Measurements from ENCODE around the gene CLDN19. TPM values are rescaled to one million over a fixed set of nuclear protein-coding genes. Genes with fewer than 3 reads are reported as not detected.

Gene CLDN19
- total and polyA plus RNA-seq, 2 donors from 2014 or later = 23.2 to 42.5 TPM

DNA sequence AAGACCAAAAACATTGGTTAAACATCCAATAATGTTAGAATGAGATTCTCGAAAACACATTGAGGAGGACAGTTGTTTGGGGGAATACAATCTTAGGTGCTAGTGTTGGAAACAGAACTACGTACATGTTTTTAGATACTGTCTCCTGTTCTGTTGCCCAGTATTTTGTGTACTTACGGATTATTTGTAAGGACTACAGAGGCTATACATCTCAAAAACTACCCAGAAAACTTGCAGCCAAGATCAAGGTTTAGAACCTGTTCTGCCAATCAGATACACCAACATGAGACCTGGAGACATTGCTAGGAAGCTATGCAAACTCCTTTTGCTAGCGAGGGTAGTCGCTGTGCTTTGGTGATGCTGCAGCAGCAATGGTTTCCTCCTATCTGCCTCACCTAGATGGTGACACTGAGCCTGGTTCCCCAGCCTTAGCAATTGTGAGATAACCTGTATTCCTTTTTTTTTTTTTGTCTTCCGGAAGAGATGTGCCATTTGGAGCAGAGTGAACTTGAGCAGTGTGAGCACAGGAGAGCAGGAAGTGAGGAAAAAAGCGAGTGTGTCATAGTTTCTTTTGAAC, 36.1 kb downstream of the CLDN19 start:
- H3K4me3 ChIP-seq (ENCODE audit: low read length in 3 of 3) = no peak overlapping the region
- no peaks in the 10 kb centered on the region for H3K27me3 ChIP-seq (ENCODE audit: control insufficient read depth, insufficient read depth, low read length)
- no peaks in the 10 kb centered on the region for H3K9me3 ChIP-seq (ENCODE audit: control insufficient read depth in 2 of 3, insufficient read depth in 1 of 3, low read length in 3 of 3)
- intact Hi-C loops (cut with DNase I) = no loop called here
- no peaks in the 10 kb centered on the region for H3K4me1 ChIP-seq (ENCODE audit: control insufficient read depth in 2 of 3, insufficient read depth in 2 of 3, low read depth in 1 of 3, low read length in 3 of 3)
- no peak overlapping the region for H3K9ac ChIP-seq (ENCODE audit: low read length in 3 of 3)
- peaks cover 8 to 43% (median 23%) of the 10 kb centered on the region in 3 donors for H3K36me3 ChIP-seq (ENCODE audit: control insufficient read depth in 2 of 3, insufficient read depth in 3 of 3, low read length in 3 of 3)
- FAIRE-seq (no peak), DNase-seq (no peak)
- TF ChIP-seq, protein P1, sequence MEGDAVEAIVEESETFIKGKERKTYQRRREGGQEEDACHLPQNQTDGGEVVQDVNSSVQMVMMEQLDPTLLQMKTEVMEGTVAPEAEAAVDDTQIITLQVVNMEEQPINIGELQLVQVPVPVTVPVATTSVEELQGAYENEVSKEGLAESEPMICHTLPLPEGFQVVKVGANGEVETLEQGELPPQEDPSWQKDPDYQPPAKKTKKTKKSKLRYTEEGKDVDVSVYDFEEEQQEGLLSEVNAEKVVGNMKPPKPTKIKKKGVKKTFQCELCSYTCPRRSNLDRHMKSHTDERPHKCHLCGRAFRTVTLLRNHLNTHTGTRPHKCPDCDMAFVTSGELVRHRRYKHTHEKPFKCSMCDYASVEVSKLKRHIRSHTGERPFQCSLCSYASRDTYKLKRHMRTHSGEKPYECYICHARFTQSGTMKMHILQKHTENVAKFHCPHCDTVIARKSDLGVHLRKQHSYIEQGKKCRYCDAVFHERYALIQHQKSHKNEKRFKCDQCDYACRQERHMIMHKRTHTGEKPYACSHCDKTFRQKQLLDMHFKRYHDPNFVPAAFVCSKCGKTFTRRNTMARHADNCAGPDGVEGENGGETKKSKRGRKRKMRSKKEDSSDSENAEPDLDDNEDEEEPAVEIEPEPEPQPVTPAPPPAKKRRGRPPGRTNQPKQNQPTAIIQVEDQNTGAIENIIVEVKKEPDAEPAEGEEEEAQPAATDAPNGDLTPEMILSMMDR (IDR thresholded peaks at IDR 0.05; ENCODE audit: borderline replicate concordance, extremely low read depth, insufficient read depth) = no peak
- H3K27ac ChIP-seq (ENCODE audit: low read depth in 2 of 2, low read length in 2 of 2) = no peak overlapping the region

DNA sequence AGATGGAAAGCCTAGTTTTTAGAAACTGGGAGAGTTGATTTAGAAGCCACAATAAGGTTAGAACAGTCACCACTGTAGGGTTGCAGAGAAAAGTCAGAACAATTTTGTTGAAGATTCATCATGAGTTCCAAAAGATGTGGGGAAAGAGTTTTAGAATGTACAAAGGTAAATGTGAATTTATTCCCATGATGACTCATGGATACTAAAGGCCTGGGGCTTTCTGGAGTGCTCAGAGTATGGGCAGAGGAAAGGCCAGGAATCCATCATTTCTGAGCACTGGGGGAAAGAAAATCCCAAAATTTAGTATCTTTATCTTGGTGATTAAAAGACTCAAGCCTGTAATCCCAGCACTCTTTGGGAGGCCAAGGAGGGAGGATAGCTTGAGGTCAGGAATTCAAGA, 40.0 kb downstream of the CLDN19 start:
- H3K36me3 ChIP-seq (ENCODE audit: control insufficient read depth in 2 of 3, insufficient read depth in 3 of 3, low read length in 3 of 3) = peaks cover 15 to 56% (median 38%) of the 10 kb centered on the region in 3 donors

DNA sequence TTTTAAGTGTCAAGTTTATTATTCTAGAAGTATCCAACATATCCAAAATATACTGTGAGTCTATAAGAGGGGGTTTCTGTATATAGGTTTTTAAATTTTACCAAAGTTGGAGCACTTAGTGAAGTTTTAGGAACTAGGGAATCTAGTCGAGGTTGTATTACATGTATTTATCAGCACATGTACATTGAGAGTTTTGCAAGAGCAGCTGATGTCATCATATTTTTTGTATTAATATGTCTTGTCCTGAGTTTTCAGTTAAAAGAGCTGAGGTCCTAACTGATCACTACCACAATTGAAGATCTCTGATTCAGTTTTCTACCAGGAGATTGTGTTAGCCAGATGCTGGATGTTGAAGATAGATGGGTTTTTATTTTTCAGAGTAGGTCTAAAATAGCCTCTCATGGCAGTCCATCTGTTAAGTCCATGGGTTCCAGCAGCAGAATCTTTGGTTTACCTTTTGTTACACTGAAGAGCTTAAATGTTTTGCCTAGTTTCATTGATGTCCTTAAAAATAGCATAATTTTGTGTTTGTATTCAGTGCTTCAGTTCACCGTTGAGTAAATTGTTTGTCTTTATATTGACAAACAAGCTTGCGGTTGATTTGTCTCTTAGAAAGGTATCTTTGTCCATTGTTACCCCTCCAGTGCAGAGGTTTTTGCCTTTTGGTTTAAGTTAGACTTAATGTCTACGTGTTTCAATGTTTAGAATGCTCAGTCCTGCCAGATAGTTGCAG, 41.8 kb downstream of the CLDN19 start:
- Histone ChIP-seq H3K4me3 (ENCODE audit: low read length in 3 of 3) (no peak overlapping the region), H3K9ac (ENCODE audit: low read length in 3 of 3) (no peak overlapping the region), H3K4me1 (ENCODE audit: control insufficient read depth in 2 of 3, insufficient read depth in 2 of 3, low read depth in 1 of 3, low read length in 3 of 3) (peaks cover 0 to 8% (median 3%) of the 10 kb centered on the region in 3 donors), H3K36me3 (ENCODE audit: control insufficient read depth in 2 of 3, insufficient read depth in 3 of 3, low read length in 3 of 3) (peaks cover 13 to 49% (median 29%) of the 10 kb centered on the region in 3 donors), H3K9me3 (ENCODE audit: control insufficient read depth in 2 of 3, insufficient read depth in 1 of 3, low read length in 3 of 3) (no peaks in the 10 kb centered on the region), H3K27me3 (ENCODE audit: control insufficient read depth, insufficient read depth, low read length) (no peaks in the 10 kb centered on the region), H3K27ac (ENCODE audit: low read depth in 2 of 2, low read length in 2 of 2) (no peak overlapping the region)
- intact Hi-C loops (cut with DNase I) = no loop called here
- DNase-seq (no peak), FAIRE-seq (no peak)
- TF ChIP-seq, protein P1 (IDR thresholded peaks at IDR 0.05; ENCODE audit: borderline replicate concordance, extremely low read depth, insufficient read depth) = no peak

More for the DNA sequence above, 40.0 kb downstream of the CLDN19 start:
- no peaks in the 10 kb centered on the region for H3K9me3 ChIP-seq (ENCODE audit: control insufficient read depth in 2 of 3, insufficient read depth in 1 of 3, low read length in 3 of 3)
- H3K9ac ChIP-seq (ENCODE audit: low read length in 3 of 3) = no peak overlapping the region
- TF ChIP-seq, protein P1 (IDR thresholded peaks at IDR 0.05; ENCODE audit: borderline replicate concordance, extremely low read depth, insufficient read depth) = no peak
- FAIRE-seq (no peak), DNase-seq (no peak)
- no peaks in the 10 kb centered on the region for H3K4me1 ChIP-seq (ENCODE audit: control insufficient read depth in 2 of 3, insufficient read depth in 2 of 3, low read depth in 1 of 3, low read length in 3 of 3)
- H3K27me3 ChIP-seq (ENCODE audit: control insufficient read depth, insufficient read depth, low read length) = no peaks in the 10 kb centered on the region
- intact Hi-C loops (cut with DNase I) = no loop called here
- H3K4me3 ChIP-seq (ENCODE audit: low read length in 3 of 3) = no peak overlapping the region
- H3K27ac ChIP-seq (ENCODE audit: low read depth in 2 of 2, low read length in 2 of 2) = no peak overlapping the region
